GM12864 (cell line): ENCODE data around the gene KIF23.
"Not testable (repeated sequence)": the region's sequence is repeated elsewhere in the genome, so short reads cannot be mapped to it uniquely, and the experiment has no call there.

Source experiments
- DNase-seq: peaks from one replicate; pipeline ENCODE4 v3.0.0-alpha.2; 2011; ENCODE audit warnings: low read depth
- H3K4me3 ChIP-seq: 2 replicates; pipeline ENCODE4 v1.5.1; 2011; ENCODE audit warnings: mild to moderate bottlenecking, low read depth, low read length, control low read depth
- TF ChIP-seq, protein P1 (sequence below): IDR thresholded peaks from 2 replicates; pipeline ENCODE4 v1.5.1; 2011; ENCODE audit warnings: low read depth, mild to moderate bottlenecking, moderate library complexity, low read length, control low read depth, inconsistent platforms; ENCODE audit errors: missing control alignments

Gene KIF23

DNA sequence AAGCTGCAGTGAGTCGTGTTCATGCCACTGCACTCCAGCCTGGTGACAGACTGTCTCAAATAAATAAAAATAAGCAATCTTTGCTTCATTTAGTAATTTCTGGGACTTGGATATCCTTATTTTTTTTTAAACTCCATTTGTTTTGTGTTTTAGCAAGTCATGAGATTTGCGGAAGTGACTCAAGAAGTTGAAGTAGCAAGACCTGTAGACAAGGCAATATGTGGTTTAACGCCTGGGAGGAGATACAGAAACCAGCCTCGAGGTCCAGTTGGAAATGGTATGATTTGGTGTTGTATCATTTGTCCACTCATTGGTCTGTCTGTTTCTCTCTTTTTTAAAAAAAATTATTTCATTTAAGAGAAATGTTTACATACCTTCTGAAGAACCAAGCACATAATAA is 21.8 kb downstream of the KIF23 start:
- DNase-seq = no peak
- TF ChIP-seq, protein P1, sequence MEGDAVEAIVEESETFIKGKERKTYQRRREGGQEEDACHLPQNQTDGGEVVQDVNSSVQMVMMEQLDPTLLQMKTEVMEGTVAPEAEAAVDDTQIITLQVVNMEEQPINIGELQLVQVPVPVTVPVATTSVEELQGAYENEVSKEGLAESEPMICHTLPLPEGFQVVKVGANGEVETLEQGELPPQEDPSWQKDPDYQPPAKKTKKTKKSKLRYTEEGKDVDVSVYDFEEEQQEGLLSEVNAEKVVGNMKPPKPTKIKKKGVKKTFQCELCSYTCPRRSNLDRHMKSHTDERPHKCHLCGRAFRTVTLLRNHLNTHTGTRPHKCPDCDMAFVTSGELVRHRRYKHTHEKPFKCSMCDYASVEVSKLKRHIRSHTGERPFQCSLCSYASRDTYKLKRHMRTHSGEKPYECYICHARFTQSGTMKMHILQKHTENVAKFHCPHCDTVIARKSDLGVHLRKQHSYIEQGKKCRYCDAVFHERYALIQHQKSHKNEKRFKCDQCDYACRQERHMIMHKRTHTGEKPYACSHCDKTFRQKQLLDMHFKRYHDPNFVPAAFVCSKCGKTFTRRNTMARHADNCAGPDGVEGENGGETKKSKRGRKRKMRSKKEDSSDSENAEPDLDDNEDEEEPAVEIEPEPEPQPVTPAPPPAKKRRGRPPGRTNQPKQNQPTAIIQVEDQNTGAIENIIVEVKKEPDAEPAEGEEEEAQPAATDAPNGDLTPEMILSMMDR = no peak
- H3K4me3 ChIP-seq = no peak overlapping the region

GRCh38 chr15:69436951-69437350 is 22.8 kb downstream of the KIF23 start:
- DNase-seq = no peak
- no peak overlapping the region for H3K4me3 ChIP-seq
- TF ChIP-seq, protein P1 = no peak

- no peak overlapping the region for H3K4me3 ChIP-seq
- DNase-seq = no peak
- TF ChIP-seq, protein P1 = no peak
Measured at GRCh38 chr15:69439623-69440022, 25.5 kb downstream of the KIF23 start.

DNA sequence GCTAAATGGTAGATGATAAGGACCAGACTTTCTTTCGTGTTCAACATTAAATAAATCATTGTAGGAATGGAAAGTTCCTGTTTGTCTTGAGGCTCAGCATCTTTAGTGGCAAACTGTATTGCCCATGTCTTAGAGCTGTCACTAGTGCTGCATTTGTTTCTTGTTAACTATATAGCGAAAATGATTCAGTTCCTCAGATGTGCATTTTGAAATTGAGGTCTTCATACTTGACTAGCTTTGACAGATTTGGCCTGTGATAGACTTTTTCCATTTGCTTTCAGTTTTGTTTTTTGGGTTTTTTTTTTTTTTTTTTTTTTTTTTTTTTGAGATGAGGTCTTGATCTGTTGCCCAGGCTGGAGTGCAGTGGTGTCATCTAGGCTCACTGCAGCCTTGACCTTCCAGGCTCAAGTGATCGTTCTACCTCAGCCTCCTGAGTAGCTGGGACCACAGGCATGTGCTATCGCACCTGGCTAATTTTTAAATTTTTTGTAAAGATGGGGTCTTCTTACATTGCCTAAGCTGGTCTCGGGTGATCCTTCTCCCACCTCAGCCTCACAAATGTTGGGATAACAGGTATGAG is 29.0 kb downstream of the KIF23 start:
- no peak for DNase-seq
- TF ChIP-seq, protein P1 = no peak
- H3K4me3 ChIP-seq = no peak overlapping the region; the same call in 1 of the 2 replicates

- TF ChIP-seq, protein P1 = no peak
- no peak for DNase-seq
Measured at GRCh38 chr15:69444686-69445085, 30.5 kb downstream of the KIF23 start.

GRCh38 chr15:69446953-69447352 is 32.8 kb downstream of the KIF23 start:
- TF ChIP-seq, protein P1 = no peak
- no peak overlapping the region for H3K4me3 ChIP-seq
- DNase-seq = no peak

More at GRCh38 chr15:69444686-69445085, 30.5 kb downstream of the KIF23 start:
- no peak overlapping the region for H3K4me3 ChIP-seq

- not testable (repeated sequence) for DNase-seq, H3K4me3 ChIP-seq
Measured at GRCh38 chr15:69450221-69450620, 36.1 kb downstream of the KIF23 start.
